Uterus (tissue), 4 donors: Measurements from ENCODE around the gene PPIE. TPM values are rescaled to one million over a fixed set of nuclear protein-coding genes. Genes with fewer than 3 reads are reported as not detected.

Experiments
- DNase-seq, 2 donors: peaks; one replicate each; pipeline ENCODE4 v3.0.0-alpha.2; 2019 to 2020
- H3K27ac ChIP-seq, 2 donors: fragments of 200-600 bp; sonication (generic); 1 replicate in 1 of 2; 2 replicates in 1 of 2; pipeline ENCODE4 v1.5.1; 2016 to 2018
- H3K27me3 ChIP-seq, 2 donors: fragments of 200-600 bp; sonication (generic); one replicate each; pipeline ENCODE4 v1.5.1; 2018 to 2019; ENCODE audit warnings: control low read depth in 1 of 2
- H3K36me3 ChIP-seq, 2 donors: fragments of 200-600 bp; sonication (generic); one replicate each; pipeline ENCODE4 v1.5.1; 2019; ENCODE audit warnings: control low read depth in 1 of 2
- H3K4me1 ChIP-seq, 2 donors: fragments of 200-600 bp; sonication (generic); one replicate each; pipeline ENCODE4 v1.5.1; 2018 to 2019; ENCODE audit warnings: control low read depth in 1 of 2
- H3K4me3 ChIP-seq, 2 donors: fragments of 200-600 bp; sonication (generic); 1 replicate in 1 of 2; 2 replicates in 1 of 2; pipeline ENCODE4 v1.5.1; 2018 to 2019; ENCODE audit warnings: mild to moderate bottlenecking in 1 of 2
- H3K9me3 ChIP-seq, 2 donors: fragments of 200-600 bp; sonication (generic); one replicate each; pipeline ENCODE4 v1.5.1; 2019; ENCODE audit warnings: control low read depth in 1 of 2
- POLR2A ChIP-seq, 2 donors: fragments of 450-650 bp; IDR thresholded peaks; one replicate each; pipeline ENCODE4 v1.6.1; 2016; ENCODE audit warnings: antibody characterized with exemption in 2 of 2, mild to moderate bottlenecking in 1 of 2, moderate library complexity in 1 of 2
- intact Hi-C: fragments of 100-400 bp; cut with DNase I; formaldehyde crosslinking; loops from one replicate; pipeline ENCODE4 v1.15.1; 2023; ENCODE audit warnings: low total_unique reads
- total RNA-seq, 4 donors: library from RNA; depleted of rRNA in 3 of 4; stranded (reverse); fragments of >200 nt in 3 of 4; gene quantifications; one replicate each; pipeline versions ENCODE4 v1.1.0 to v1.2.4, GENCODE V29; 2014 to 2023
- TF ChIP-seq, protein P1 (sequence below), 4 experiments: fragments of 200-600 bp in 2 of 4; fragments of 450-650 bp in 2 of 4; sonication (generic) in 2 of 4; IDR thresholded peaks; one replicate each; pipeline ENCODE4 v1.5.1; 2016 to 2019; ENCODE audit warnings: antibody characterized with exemption in 4 of 4, mild to moderate bottlenecking in 2 of 4, moderate library complexity in 1 of 4
- donor health status: DM: yes; HTN: yes; CAD: no.

The PPIE gene
- total RNA-seq, 4 donors from 2014 or later: 20.0 to 51.5 (median 44.0) TPM

DNA sequence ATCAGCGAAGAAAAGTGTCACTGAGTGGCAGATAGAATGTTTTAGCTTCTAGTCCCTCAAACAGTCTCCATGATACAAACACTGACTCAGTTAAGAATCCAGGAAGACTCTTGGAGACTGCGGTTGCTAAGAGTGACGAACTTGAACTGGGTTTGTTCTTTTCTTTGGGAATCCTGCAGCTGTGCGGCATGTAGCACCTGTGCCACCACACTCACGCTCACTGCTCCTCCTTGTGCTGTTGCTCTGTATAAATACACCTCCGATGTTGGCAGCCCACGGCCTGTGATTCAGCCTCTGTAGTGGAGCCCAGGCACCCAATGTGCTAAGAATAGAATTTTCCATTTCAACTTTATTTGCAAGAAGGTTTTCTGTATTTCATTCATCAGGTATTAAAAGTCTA, 5.5 kb upstream of the PPIE start:
- Histone ChIP-seq H3K9me3 (no peaks in the 10 kb centered on the region), H3K36me3 (no peaks in the 10 kb centered on the region), H3K27me3 (peaks cover 0 to 5% of the 10 kb centered on the region in 2 donors), H3K27ac (no peak overlapping the region), H3K4me1 (no peaks in the 10 kb centered on the region), H3K4me3 (no peak overlapping the region)
- TF ChIP-seq, protein P1, sequence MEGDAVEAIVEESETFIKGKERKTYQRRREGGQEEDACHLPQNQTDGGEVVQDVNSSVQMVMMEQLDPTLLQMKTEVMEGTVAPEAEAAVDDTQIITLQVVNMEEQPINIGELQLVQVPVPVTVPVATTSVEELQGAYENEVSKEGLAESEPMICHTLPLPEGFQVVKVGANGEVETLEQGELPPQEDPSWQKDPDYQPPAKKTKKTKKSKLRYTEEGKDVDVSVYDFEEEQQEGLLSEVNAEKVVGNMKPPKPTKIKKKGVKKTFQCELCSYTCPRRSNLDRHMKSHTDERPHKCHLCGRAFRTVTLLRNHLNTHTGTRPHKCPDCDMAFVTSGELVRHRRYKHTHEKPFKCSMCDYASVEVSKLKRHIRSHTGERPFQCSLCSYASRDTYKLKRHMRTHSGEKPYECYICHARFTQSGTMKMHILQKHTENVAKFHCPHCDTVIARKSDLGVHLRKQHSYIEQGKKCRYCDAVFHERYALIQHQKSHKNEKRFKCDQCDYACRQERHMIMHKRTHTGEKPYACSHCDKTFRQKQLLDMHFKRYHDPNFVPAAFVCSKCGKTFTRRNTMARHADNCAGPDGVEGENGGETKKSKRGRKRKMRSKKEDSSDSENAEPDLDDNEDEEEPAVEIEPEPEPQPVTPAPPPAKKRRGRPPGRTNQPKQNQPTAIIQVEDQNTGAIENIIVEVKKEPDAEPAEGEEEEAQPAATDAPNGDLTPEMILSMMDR (IDR thresholded peaks at IDR 0.05): no peak
- TF ChIP-seq POLR2A (IDR thresholded peaks at IDR 0.05): no peak
- DNase-seq: no peak
- intact Hi-C loops: no loop called here

DNA sequence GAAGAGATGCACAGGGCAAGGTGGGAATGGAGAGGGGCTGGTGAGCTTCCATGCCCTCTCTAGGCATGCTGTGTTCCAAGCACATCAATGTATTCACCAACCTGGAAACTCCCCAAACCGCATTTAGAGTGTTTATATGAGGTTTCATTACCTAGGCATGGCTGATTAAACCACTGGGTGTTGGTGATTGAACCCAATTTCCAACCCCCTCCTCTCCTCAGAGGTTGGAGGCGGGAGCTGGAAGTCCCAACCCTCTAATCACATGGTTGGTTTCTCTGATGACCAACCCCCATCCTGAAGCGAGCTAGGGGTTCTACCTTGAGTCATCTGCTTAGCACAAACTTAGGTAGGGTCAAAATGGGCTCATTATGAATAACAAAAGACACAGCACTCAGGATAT, 3.0 kb upstream of the PPIE start:
- Histone ChIP-seq H3K9me3 (no peaks in the 10 kb centered on the region), H3K36me3 (no peaks in the 10 kb centered on the region), H3K4me1 (peaks cover 0 to 7% of the 10 kb centered on the region in 2 donors), H3K4me3 (no peak overlapping the region), H3K27ac (no peak overlapping the region), H3K27me3 (no peaks in the 10 kb centered on the region)
- intact Hi-C loops: no loop called here
- DNase-seq: no peak
- no peak for TF ChIP-seq POLR2A (IDR thresholded peaks at IDR 0.05)
- TF ChIP-seq, protein P1 (IDR thresholded peaks at IDR 0.05): no peak

DNA sequence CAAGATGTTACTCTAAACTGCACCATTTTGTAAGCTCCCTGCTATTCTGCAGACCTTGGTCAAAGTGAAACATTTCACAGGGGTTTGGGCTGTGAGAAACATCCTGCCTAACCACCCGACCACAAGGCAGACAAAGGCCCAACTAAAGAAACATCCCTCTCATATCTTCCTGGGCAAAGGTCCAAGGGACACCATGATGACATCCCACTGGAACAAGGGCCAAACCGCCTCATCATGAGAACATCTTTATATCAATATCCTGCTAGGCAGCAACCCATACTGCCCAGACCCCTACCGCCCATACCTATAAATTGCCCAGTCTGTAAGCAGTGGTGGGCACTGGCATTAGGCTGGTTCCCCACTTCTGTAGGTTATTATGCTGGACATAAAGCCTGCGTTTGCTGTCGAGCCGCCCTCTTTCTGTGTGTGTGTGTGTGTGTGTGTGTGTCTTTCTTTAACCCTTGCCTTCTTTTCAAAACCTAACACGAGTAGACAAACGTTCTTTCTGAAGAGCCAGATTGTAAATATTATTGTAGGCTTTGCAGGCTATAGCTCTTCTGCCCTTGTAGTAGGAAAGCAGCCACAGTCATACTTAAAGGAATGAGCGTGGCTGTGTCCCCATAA, 1.0 kb upstream of the PPIE start:
- H3K27ac ChIP-seq: no peak overlapping the region
- TF ChIP-seq POLR2A (IDR thresholded peaks at IDR 0.05): no peak
- TF ChIP-seq, protein P1 (IDR thresholded peaks at IDR 0.05): no peak
- intact Hi-C loops: no loop called here

DNA sequence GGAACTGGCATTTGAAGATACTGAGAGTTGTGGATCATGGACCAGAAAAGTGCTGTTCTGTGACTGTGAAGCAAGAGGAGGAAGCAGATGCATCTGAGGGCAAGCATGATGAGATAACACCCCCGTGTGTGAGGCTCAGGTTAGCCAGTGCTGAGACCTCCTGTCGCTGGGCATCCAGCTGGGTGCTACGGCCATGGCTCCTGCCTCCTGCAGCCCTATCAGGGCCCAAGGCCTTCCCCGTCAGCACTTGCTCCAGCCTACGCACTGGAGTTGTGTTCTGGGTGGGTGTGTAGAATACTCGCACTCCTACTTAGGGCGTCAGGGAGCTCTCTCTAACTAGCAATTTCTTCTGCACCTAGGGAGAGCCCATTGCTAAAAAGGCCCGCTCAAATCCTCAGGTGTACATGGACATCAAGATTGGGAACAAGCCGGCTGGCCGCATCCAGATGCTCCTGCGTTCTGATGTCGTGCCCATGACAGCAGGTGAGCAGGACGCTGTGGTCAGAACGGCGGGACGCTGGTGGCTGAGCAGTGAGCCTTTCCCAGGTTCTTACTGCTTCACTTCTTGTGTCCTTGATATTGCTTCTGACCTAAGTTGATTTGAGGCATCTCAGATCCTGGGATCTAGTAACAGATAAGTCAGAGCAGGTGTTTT, 6.5 kb downstream of the PPIE start:
- no peaks in the 10 kb centered on the region for H3K36me3 ChIP-seq
- TF ChIP-seq POLR2A (IDR thresholded peaks at IDR 0.05): no peak
- TF ChIP-seq, protein P1 (IDR thresholded peaks at IDR 0.05): no peak
- no peaks in the 10 kb centered on the region for H3K9me3 ChIP-seq
- H3K4me1 ChIP-seq: no peaks in the 10 kb centered on the region
- DNase-seq: no peak
- H3K27me3 ChIP-seq: no peaks in the 10 kb centered on the region
- H3K27ac ChIP-seq: no peak overlapping the region
- no peak overlapping the region for H3K4me3 ChIP-seq
- intact Hi-C loops: no loop called here

More for the DNA sequence above, 1.0 kb upstream of the PPIE start:
- peaks cover 0 to 7% of the 10 kb centered on the region in 2 donors for H3K4me1 ChIP-seq
- H3K4me3 ChIP-seq: no peak overlapping the region
- no peaks in the 10 kb centered on the region for H3K9me3 ChIP-seq
- H3K36me3 ChIP-seq: no peaks in the 10 kb centered on the region
- no peaks in the 10 kb centered on the region for H3K27me3 ChIP-seq
- no peak for DNase-seq

DNA sequence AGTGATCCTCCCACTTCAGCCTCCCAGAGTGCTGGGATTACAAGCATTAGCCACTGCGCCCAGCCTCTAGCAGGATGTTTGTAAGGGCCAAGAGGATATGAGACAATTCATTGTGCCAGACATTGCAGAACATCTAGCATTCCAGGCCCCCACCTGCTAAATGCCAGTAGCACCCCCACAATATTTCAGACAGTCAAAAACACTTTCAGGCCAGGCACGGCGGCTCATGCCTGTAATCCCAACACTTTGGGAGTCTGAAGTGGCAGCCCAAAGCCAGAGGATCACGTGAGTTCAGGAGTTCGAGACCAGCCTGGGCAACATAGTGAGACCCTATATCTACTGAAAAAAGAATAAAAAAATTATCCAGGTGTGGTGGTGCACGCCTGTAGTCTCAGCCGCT, 12.9 kb downstream of the PPIE start:
- H3K36me3 ChIP-seq: no peaks in the 10 kb centered on the region
- no peaks in the 10 kb centered on the region for H3K9me3 ChIP-seq
- DNase-seq: no peak
- H3K27me3 ChIP-seq: no peaks in the 10 kb centered on the region
- TF ChIP-seq, protein P1 (IDR thresholded peaks at IDR 0.05): no peak
- TF ChIP-seq POLR2A (IDR thresholded peaks at IDR 0.05): no peak
- no peak overlapping the region for H3K4me3 ChIP-seq
- intact Hi-C loops: no loop called here
- H3K27ac ChIP-seq: no peak overlapping the region
- no peaks in the 10 kb centered on the region for H3K4me1 ChIP-seq
